GOT3 (cell line): ENCODE measurements around the gene TRIO.

ENCODE experiments used
- DNase-seq: peaks from one replicate; lab custom pipeline; 2025; ENCODE audit warnings: mixed read lengths; lab: John Stamatoyannopoulos, UW

TRIO gene

DNA sequence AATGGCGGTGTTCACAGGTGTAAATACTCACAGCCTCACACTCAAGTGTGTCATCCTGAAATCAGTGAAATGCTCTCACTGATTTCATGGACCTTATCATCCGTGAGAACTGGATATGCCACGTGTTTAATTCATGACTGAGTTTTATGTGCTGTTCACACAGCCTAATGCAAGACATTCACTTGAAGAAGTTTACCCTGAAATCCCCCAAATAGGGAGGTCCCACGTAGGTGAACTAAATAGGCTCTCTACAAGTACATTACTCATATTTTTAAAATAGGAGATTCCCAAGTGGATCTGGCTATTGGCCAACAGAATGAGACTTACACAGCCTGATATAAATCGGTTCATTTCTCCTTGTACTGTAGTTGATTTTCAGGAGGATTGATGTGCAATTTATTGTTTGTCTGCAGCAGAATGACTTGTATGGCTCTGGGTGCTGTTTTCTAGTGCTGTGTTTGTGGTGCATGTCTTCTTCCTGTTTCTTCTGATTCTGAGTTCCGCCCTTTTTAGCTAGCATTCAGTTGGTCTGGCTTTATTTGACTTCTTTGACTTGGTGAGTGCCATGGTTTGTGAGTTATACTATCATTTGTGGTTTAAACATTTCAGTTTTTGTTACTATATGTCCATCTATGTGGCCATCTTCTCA lies 25.1 kb downstream of the TRIO start:
- no peak for DNase-seq

DNA sequence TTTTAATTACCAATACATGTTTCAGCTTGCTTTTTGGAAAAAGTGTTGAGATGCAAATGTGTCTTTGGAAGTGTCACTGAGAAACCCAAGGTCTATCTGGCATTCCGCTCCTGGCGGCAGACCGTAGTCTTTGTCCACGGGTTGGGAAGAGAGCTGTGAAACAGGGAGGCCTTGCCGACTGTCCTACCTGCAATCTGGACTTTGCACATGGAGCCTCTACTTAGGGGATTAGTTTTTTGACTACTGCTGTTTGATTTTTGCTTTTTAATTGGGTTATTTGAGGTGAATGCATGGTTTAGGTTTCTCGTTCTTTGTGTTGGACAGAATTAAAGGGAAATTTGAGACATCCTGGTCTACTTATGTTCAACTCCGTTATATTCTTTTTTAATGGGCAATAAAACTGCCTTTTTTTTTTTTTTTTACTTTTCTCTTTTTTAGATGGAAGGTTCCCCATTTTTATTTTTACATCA lies 25.7 kb downstream of the TRIO start:
- no peak for DNase-seq

DNA sequence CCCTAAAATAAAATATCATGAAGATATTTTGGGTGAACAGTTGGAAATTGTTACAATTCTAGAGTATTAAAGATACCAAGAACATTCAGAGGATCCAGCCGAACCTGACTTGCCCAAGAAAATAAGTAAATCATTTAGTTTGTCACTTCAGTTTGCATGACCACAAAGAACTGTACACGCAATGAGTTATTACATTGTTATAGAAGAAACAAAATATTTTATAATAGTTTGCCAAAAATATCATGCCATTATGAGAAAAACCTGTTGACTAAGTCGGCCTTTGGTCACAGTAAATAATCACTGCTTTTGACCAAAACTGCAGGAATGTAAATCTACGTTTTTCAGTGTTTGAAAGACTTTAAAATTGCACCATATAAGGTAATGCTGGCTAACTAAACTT lies 27.9 kb downstream of the TRIO start:
- no peak for DNase-seq

DNA sequence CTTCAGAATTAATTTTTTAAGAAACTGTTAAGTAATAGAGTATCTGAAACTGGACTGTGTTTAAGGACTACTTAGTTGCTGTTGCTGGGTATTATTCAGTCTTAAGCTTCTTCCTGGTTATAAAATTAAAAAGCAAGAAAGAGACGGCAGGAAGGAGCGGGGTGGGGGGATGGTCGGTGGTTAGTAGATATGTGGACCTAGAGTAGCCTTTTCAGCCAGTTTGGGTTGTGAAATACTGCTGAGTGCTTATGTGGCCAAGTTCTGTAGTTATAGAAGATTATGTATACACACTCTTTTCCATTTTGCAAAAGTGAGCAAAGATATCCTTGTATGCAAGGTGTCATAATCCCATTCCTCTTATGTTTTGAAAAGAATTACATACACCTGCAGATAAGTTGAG lies 28.5 kb downstream of the TRIO start:
- no peak for DNase-seq

DNA sequence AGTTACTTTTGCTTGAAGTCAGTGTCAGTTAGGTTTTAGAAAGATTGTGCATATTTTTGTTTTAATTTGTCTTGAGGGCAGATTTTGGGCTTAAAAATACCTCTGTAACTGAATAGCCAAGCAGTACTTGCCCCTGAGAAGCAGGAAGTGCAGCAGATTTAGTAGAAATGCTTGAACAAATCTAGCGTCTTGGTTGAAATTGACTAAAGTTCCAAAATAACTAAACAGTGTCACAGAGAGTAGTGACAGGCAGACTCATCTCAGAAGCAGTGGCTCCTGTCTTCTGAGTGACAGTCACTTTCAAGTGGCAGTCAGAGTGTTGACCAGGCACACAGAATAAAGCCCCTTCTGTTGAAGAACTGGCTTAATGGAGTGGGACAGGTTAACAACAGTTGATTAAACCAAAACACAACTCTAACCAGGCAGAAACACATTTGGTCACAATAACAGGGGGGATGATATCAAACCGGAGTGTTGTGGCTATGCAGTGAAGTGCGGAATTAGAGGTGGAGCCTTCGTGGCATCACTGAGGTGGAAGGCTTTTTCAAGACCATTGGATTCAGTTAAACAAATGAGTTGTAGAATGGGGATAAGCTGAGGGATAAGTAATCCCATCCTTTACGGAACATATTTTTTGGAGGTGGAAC lies 29.1 kb downstream of the TRIO start:
- no peak for DNase-seq

DNA sequence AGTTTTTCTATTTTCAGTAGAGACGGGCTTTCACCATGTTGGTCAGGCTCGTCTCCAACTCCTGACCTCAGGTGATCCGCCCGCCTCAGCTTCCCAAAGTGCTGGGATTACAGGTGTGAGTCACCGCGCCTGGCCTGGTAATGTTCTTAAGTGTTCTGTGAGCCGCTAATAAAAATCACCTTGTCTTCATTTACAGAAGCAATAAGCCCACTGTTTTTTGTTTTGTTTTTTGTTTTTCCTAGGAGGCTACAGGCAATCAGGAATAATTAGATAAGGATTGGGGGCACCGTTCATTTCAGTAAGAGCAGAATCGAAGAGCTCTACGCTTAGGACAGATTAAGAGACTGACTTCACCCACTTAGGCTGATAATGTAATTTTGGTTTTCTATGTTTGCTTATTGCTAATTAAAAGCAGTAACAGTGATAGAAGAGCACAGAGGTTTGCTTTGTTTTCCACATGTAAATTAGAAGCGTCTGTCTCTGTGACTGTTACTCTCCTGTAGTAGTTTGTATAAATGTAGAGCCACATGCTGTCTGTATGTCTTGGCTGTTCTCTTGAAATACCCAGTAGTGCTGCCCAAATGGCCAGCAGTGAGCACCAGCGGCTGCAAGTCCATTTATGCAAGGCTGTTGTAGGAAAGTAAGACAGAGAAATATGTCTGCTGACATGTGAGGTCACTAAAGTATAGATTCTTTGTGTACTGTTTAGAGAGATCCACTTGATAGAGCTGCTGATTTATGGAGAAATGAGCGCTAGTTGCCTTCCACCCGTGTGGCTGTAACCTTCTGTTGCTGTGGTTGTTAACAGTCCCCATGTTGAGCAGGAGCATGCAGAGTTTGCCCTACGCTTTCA lies 30.5 kb downstream of the TRIO start:
- no peak for DNase-seq

DNA sequence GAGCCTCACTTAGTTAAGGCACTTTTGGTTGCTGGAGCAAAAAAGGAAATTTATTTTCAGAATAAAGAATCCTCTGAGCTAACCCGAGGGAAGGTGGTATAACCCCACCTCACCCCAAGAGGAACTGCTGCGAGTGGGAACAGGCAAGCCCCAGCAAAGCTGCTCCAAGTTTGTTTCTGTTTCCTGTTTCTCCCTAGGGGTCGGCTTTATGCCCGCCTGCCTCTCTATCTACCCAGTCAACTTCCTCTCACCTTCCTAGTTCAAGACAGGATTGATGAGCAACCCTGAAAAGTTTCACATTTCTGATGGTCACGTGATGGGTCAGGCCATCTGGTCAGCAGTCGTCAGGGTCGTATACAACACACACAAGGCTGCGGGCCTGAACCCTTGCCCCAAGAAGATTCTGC lies 31.1 kb downstream of the TRIO start:
- DNase-seq, result no peak

DNA sequence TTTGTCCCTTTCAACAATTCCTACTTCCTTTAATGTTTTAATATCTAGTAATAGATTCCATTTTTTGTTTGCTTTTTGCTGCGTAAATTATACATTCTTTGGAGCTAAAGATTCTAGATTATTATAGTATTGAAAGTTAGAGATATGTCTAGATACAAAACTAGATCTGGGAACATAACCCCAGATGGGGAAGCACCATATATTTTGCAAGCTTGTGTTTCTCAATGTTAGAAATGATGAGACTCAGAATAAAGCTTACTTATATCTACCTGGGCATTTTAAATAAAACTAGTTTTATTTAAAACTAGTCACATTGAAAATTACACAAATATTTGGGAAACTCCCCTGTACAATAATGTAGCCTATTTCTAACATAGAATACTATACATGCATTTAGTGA lies 32.2 kb downstream of the TRIO start:
- DNase-seq, result no peak

DNA sequence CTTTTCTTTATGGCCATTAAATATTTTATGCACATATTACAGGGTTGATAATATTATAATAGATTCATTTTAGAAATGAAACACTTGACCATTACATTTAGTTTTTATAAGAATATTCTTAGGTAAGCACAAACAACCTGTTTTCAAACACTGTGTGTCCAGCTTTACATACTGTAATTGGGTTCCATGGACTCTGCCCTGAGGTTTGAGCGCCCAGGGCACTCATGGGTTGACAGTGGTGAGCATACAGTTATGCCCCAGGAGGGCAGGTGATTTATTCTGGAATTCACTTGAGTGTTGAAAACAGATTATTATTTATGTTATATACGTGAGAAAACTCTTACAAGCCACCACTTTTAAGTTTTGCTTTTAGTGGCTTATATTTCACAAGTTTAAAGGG lies 33.7 kb downstream of the TRIO start:
- DNase-seq, result no peak

DNA sequence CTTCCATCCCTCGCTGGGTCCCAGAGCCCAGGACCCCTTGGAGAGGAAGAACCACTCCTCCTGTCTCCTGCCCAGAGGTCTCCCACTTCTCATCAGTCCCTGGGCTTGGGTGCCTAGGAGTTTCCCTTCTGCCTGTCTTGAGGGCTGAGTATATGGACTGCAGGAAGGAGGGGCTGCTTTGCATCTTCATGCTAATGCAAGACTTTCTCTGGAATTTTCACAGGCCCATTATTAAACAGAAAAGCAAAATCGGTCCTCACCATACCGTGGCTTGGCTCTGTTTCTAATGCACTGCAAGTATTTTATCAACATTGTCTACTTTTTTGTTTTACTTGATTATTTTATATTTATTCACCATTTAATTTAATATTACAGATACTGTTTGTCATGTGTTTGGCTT lies 34.5 kb downstream of the TRIO start:
- no peak for DNase-seq

DNA sequence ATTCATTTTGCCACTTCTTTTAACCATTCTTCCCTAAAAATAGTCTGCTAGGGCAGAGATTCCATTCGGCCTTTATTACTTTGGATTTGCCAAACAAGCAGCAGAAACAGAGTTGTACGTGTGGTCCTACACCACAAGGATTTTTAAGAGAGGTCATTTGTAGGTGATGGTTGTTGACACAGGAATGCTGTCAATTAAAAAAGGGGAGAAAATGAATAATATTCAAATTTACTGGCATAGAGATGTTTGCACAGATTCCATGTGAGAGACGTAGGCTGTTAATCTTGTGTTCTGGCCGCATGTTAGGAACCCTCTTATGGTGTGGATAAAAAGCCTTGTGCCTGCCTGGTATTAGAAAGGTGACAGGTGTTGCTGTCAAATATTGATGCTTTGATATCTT lies 34.9 kb downstream of the TRIO start:
- DNase-seq, result no peak

DNA sequence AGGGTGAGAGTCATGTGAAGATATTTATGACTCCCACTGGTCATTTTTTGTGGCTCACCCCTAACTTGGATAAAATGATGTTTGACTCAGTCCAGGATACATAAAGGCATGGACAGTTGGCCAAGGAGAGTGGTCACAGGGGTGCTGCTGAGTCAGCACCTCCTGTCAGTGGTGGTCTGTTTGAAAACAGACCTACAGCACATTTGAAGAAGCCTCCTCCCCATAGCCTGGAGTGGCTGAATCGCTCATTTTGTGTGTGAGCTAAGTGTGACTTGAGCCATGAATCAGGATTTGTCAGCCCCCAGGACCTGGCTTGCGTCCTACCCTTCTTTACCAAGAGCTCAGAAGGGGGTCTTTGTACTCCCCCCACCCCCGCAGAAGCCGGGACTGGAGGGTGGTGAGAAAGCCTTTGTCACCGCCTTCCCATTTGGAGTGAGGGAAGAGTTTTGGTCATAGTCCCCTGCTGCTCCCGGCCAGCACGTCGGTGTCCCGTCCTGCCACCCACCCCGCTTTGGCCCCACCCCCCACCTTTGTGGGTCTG lies 35.6 kb downstream of the TRIO start:
- no peak for DNase-seq

DNA sequence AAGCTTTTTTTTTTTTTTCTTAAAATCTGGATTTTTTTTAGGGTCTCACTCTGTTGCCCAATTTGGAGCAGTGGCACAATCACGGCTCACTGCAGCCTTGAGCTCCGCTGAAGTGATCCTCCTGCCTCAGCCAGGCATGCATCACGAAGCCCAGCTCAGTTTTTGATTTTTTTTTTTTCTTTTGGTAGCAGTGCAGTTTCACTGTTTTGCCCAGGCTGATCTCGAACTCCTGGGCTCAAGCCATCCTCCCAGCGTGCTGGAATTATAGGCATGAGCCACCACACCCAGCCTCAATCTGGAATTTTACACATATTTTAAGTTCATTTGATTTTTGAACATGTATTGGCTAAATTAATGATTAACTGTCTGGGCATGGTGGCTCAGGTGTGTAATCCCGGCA lies 36.3 kb downstream of the TRIO start:
- no peak for DNase-seq

DNA sequence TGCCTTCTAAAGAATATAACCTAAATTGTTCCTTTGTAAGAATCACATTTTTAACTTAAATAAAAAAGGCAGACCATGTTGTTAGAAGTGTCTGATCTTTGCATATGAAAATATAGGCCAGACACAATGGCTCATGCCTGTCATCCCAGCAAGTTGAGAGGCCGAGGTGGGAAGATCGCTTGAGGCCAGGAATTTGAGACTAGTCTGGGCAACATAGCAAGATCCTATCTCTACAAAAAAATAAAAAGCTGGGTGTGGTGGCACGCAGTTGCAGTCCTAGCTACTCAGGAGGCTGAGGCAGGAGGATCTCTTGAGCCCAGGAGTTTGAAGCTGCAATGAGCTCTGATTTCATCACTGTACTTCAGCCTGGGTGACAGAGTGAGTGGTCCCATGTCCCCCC lies 37.3 kb downstream of the TRIO start:
- no peak for DNase-seq

DNA sequence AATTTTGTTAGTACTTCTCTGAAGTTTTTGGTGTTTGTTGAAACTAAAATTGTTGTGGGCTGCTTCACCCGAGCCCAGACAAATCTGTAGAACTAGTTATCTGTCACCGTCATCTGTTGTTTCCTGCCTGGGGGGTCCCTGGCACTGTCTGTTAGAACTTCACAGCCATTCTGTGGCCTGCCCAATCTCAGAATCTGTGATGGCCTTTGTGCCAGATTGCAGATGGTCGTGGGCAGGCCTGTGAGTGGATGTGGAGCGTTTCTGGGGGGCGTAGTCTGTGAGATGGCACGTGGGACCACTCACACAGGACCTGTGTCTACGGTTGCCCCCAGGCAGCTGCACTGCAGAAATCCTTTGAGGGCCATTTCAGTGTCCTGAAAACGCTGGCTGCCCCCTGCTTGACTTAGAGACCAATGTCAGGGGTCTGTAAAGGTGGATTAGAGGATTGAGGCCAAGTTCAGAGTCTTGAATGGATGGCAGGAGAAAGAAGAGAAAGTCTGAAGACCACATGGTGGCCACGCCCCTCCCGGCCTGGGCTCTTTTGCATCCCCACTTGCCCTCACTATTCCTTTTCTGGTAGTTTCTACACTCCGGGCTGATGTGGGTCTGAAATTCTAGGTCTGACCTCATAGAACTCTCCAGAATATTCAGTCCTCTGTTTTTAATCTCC lies 38.3 kb downstream of the TRIO start:
- no peak for DNase-seq

DNA sequence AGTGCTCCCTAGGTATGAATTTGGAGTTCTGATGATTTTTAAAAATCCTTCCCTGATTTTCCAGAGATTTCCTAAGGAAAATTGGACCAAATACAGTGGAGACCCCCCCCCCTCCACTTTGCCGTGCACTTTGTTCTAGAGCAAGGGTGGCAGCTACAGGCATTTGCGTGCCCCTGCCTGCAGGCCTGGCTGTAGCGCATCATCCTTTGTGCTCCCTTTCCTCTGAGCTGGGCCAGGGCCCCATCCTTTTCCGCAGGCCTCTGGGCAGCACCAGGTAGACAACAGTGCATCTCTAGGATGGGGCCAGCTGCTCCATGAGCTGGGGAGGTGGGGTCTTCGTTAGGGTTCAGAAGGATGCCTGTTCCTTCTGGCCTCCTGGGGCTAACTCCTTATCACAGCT lies 39.6 kb downstream of the TRIO start:
- DNase-seq, result no peak

DNA sequence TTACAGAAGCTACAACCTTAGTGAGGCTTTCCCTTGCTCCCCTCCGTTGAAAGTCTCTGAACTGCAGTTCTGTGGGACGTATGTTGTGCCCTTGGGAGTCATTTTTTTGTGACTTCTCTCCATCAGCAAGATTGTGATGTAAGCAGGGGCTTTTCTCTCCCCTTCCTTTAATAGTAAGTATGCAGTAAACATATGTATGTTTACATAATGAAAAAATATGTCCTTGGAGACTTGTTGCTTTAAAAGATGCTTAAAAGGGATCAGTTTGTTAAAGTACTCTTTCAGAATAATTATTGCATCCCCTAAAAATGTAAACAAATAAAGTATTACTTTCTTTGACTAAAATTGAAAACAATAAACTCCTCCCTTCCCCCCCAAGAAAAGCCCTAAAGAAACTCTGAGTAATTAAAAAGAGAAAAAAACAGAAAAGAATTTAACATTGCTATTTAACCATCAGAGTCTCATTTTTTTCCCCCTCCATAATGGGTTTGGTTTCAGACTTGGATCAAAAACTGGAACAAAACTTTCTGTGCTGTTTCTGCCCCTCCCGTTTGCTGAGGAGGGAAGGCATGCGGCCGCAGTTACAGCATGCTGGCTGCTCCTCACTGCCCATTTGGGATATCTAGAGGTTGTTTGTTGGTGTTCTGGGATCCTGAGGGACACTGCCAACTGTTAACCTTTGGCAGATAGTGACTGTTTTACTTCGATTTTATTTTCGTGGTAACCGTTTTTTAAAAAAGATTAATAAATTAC lies 40.2 kb downstream of the TRIO start:
- no peak for DNase-seq

DNA sequence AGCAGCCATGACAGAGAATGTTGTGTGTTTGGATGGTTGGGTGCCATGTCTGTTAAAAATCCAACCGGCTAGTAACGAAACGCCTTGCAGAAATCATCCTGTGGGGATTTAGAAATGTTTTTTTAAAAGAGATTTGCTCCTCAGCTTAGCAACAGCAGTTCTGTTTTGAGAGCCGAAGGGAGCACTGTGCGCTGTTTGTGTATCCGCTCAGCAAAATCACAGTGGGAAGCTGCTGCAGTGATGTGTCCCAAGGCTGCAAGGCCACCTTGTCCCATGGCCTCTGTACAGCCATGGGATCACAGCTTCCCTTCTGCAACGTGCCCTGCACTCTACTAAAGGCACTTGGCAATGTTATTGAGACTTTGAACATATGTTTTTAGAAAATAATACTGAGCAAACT lies 40.9 kb downstream of the TRIO start:
- DNase-seq, result no peak

DNA sequence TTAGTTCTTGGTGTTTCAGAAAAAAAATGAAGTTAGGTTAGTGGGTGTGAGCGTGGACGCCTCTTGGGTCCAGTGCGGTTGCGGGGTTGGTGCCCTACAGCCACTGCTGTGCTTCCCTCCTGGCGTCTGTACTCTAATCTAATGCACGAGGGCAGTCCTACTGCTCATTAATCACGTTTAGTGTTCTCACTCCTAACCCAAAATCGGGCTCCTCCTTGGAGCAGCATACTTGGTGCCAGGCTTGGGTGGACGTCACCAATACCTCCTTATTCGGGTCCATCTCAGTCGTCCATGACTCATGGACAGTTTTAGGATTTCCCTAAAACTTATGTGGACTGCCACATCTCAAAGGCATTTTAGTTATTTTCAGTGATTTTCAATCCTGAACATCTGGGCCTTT lies 41.6 kb downstream of the TRIO start:
- DNase-seq, result no peak

DNA sequence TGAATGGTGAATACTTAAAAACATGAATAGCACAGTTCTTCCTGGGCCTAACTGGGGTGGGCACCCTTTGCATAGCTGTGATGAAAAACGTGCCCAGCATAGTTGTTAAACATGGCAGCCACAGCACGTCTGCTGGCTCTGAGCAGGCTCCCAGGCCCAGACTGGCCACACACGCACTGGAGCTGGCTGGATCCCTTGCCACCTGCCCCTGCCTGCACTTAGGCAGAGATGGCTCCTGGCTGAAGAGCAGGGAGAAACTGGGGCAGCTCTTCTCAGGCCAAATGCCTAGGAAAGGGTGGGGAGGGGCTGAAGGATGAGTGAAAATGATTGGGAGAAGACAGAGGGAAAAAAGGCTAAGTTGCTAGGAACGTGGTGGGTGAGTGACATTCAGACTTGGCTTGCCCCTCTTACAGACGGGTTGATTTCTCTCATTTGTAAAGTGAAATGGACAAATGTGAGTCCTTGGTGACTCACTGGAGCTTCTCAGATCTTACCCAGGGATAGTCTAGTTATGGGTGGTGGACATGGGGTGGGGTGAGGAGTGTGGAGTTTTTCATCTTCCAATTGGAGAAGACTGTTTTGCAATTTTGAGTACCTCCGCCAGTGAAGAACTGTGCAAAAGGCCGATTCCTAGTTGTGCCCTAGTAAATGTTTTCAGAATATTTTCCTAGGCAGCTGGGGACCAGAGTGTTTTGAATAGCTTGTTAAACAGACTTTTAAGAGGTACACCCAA lies 42.4 kb downstream of the TRIO start:
- DNase-seq, result no peak
